ENCODE data around the gene DACT3. TPM values are rescaled to one million over a fixed set of nuclear protein-coding genes. Genes with fewer than 3 reads are reported as not detected.

DACT3 gene
- polyA plus RNA-seq (2013, experiment 1 of 2) = 6.5 TPM
- 6.5 TPM for polyA plus RNA-seq (2013, experiment 2 of 2)

GRCh38 chr19:46661020-46661731 is at the start of gene DACT3:
Gene DACT3 (minus strand): TSS chr19:46661182. CDS start chr19:46661064, 118 bp downstream.
- Histone ChIP-seq H3K36me3 (replicated peaks in 1 of 2; ENCODE audit: control insufficient read depth in 2 of 2, insufficient read depth in 2 of 2, low read length in 2 of 2) (no peaks in the 10 kb centered on the region), H3K27me3 (ENCODE audit: control insufficient read depth in 3 of 3, insufficient read depth in 3 of 3, low read depth in 1 of 3, low read length in 3 of 3) (no peaks in the 10 kb centered on the region), H3K27ac (replicated peaks; ENCODE audit: low read length) (peak within 1 kb of the TSS; percentile 3)

GRCh38 chr19:46710687-46711086 is 49.7 kb upstream of the DACT3 start:
- Histone ChIP-seq H3K9ac (ENCODE audit: low read depth, low read length, poor library complexity) (no peak overlapping the region), H3K18ac (ENCODE audit: low read length) (peak overlapping the region; percentile 71), H3K4me1 (ENCODE audit: control insufficient read depth in 2 of 2, insufficient read depth in 1 of 2, low read depth in 1 of 2, low read length in 2 of 2) (peaks cover 5 to 7% of the 10 kb centered on the region in 2 donors), H2BK5ac (ENCODE audit: low read length) (peak overlapping the region; percentile 24), H3K4me3 (ENCODE audit: low read length in 2 of 2) (no peak overlapping the region), H4K91ac (ENCODE audit: low read depth, low read length, poor library complexity) (no peak overlapping the region), H3K14ac (ENCODE audit: low read length) (no peak overlapping the region), H3K23ac (ENCODE audit: low read depth, low read length, poor library complexity) (no peak overlapping the region), H3K79me1 (ENCODE audit: low read depth, low read length) (peaks cover 9% of the 10 kb centered on the region), H4K8ac (ENCODE audit: low read depth, low read length) (peak overlapping the region; percentile 23), H3K4ac (ENCODE audit: low read length) (no peak overlapping the region), H2BK15ac (ENCODE audit: low read length) (no peak overlapping the region), H2AFZ (ENCODE audit: low read length) (no peak overlapping the region), H2AK5ac (ENCODE audit: low read depth, low read length) (no peak overlapping the region), H2BK120ac (ENCODE audit: low read depth, low read length) (no peak overlapping the region), H3K9me3 (replicated peaks in 1 of 2; ENCODE audit: control insufficient read depth in 2 of 2, insufficient read depth in 1 of 2, low read depth in 1 of 2, low read length in 2 of 2) (peaks cover 0 to 3% of the 10 kb centered on the region in 2 donors), H3K4me2 (ENCODE audit: insufficient read depth, low read length, poor library complexity, severe bottlenecking) (no peak overlapping the region), H3K36me3 (replicated peaks in 1 of 2; ENCODE audit: control insufficient read depth in 2 of 2, insufficient read depth in 2 of 2, low read length in 2 of 2) (peaks cover 16 to 54% of the 10 kb centered on the region in 2 donors), H2BK12ac (ENCODE audit: low read length) (no peak overlapping the region), H3K27ac (replicated peaks; ENCODE audit: low read length) (no peak overlapping the region), H3K27me3 (ENCODE audit: control insufficient read depth in 3 of 3, insufficient read depth in 3 of 3, low read depth in 1 of 3, low read length in 3 of 3) (no peaks in the 10 kb centered on the region)
- WGBS, 2 donors (ENCODE audit: extremely low coverage in 2 of 2, insufficient read length in 2 of 2, insufficient replicate concordance in 1 of 2) = no CpG with 5 or more reads among the region's 25 CpGs
- DNase-seq (ENCODE audit: low spot score) = no peak

More at GRCh38 chr19:46661020-46661731, at the start of gene DACT3:
- DNase-seq (ENCODE audit: low spot score) = peak; percentile 100
- H3K4me2 ChIP-seq (ENCODE audit: insufficient read depth, low read length, poor library complexity, severe bottlenecking) = peak within 1 kb of the TSS; percentile 92
- no peak within 1 kb of the TSS for H2BK15ac ChIP-seq (ENCODE audit: low read length)
- no peaks in the 10 kb centered on the region for H3K9me3 ChIP-seq (replicated peaks in 1 of 2; ENCODE audit: control insufficient read depth in 2 of 2, insufficient read depth in 1 of 2, low read depth in 1 of 2, low read length in 2 of 2)
- H3K4me1 ChIP-seq (ENCODE audit: control insufficient read depth in 2 of 2, insufficient read depth in 1 of 2, low read depth in 1 of 2, low read length in 2 of 2) = peaks cover 12 to 23% of the 10 kb centered on the region in 2 donors
- peak within 1 kb of the TSS; percentile 94 for H2AFZ ChIP-seq (ENCODE audit: low read length)
- H3K79me1 ChIP-seq (ENCODE audit: low read depth, low read length) = no peaks in the 10 kb centered on the region
- H3K18ac ChIP-seq (ENCODE audit: low read length) = peak within 1 kb of the TSS; percentile 83
- peak within 1 kb of the TSS; percentile 79 for H3K9ac ChIP-seq (ENCODE audit: low read depth, low read length, poor library complexity)
- H3K4ac ChIP-seq (ENCODE audit: low read length) = no peak within 1 kb of the TSS
- peak within 1 kb of the TSS; percentile 78 for H2BK5ac ChIP-seq (ENCODE audit: low read length)
- H2BK120ac ChIP-seq (ENCODE audit: low read depth, low read length) = no peak within 1 kb of the TSS
- no CpG with 5 or more reads among the region's 61 CpGs for WGBS, 2 donors (ENCODE audit: extremely low coverage in 2 of 2, insufficient read length in 2 of 2, insufficient replicate concordance in 1 of 2)
- H4K8ac ChIP-seq (ENCODE audit: low read depth, low read length) = no peak within 1 kb of the TSS
- peak within 1 kb of the TSS; percentile 63 for H2BK12ac ChIP-seq (ENCODE audit: low read length)
- H3K23ac ChIP-seq (ENCODE audit: low read depth, low read length, poor library complexity) = peak within 1 kb of the TSS; percentile 6
- peak within 1 kb of the TSS; percentile 76 to 86 for H3K4me3 ChIP-seq (ENCODE audit: low read length in 2 of 2)
- no peak within 1 kb of the TSS for H4K91ac ChIP-seq (ENCODE audit: low read depth, low read length, poor library complexity)
- H3K14ac ChIP-seq (ENCODE audit: low read length) = no peak within 1 kb of the TSS
- peak within 1 kb of the TSS; percentile 64 for H2AK5ac ChIP-seq (ENCODE audit: low read depth, low read length)

DNA sequence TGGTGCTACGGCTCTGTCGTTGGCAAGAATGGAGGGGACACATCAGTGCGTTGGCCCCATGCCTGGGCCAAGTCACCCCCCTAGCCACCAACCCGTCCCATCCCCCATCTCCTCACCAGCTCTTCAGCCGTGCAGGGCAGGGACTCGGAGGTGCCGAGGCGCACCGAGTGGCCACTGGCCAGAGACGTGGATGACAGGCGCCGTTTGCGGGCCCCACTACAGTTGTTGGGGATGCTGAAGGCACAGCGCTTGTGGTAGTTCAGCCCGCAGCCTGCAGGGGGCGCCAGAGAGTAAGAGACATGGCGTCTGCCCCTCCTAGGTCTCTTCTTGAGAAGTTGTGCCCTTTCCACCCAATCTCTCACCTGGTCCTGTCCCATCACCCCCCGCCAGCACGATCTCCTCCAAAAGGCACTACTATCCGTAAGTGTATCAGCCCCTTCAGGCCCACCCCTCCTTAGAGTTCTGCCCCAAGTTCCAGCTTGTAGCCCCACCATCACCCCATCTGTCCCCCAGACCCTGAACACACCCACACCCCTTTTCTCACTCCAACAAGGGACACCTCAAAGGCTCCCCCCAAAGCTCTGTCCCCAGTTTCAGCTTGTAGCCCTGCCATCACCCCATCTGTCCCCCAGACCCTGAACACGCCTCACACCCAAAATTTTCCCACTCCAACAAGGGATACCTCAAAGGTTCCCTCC is 43.5 kb upstream of the DACT3 start:
- no peak overlapping the region for H2BK12ac ChIP-seq (ENCODE audit: low read length)
- H3K9ac ChIP-seq (ENCODE audit: low read depth, low read length, poor library complexity) = peak overlapping the region; percentile 22
- H2BK5ac ChIP-seq (ENCODE audit: low read length) = no peak overlapping the region
- H3K18ac ChIP-seq (ENCODE audit: low read length) = no peak overlapping the region
- H3K36me3 ChIP-seq (replicated peaks in 1 of 2; ENCODE audit: control insufficient read depth in 2 of 2, insufficient read depth in 2 of 2, low read length in 2 of 2) = peaks cover 35 to 80% of the 10 kb centered on the region in 2 donors
- no peak overlapping the region for H3K4me2 ChIP-seq (ENCODE audit: insufficient read depth, low read length, poor library complexity, severe bottlenecking)
- no peaks in the 10 kb centered on the region for H3K4me1 ChIP-seq (ENCODE audit: control insufficient read depth in 2 of 2, insufficient read depth in 1 of 2, low read depth in 1 of 2, low read length in 2 of 2)
- H4K8ac ChIP-seq (ENCODE audit: low read depth, low read length) = no peak overlapping the region
- no CpG with 5 or more reads among the region's 21 CpGs for WGBS, 2 donors (ENCODE audit: extremely low coverage in 2 of 2, insufficient read length in 2 of 2, insufficient replicate concordance in 1 of 2)
- H3K14ac ChIP-seq (ENCODE audit: low read length) = no peak overlapping the region
- H3K27ac ChIP-seq (replicated peaks; ENCODE audit: low read length) = no peak overlapping the region
- H4K91ac ChIP-seq (ENCODE audit: low read depth, low read length, poor library complexity) = no peak overlapping the region
- no peak overlapping the region for H2BK15ac ChIP-seq (ENCODE audit: low read length)
- H3K4ac ChIP-seq (ENCODE audit: low read length) = no peak overlapping the region
- peak overlapping the region in 1 of 2 donors; percentile 70 for H3K4me3 ChIP-seq (ENCODE audit: low read length in 2 of 2)
- H2AK5ac ChIP-seq (ENCODE audit: low read depth, low read length) = no peak overlapping the region
- no peaks in the 10 kb centered on the region for H3K9me3 ChIP-seq (replicated peaks in 1 of 2; ENCODE audit: control insufficient read depth in 2 of 2, insufficient read depth in 1 of 2, low read depth in 1 of 2, low read length in 2 of 2)
- H2AFZ ChIP-seq (ENCODE audit: low read length) = no peak overlapping the region
- no peaks in the 10 kb centered on the region for H3K79me1 ChIP-seq (ENCODE audit: low read depth, low read length)
- DNase-seq (ENCODE audit: low spot score) = no peak
- no peak overlapping the region for H2BK120ac ChIP-seq (ENCODE audit: low read depth, low read length)
- no peaks in the 10 kb centered on the region for H3K27me3 ChIP-seq (ENCODE audit: control insufficient read depth in 3 of 3, insufficient read depth in 3 of 3, low read depth in 1 of 3, low read length in 3 of 3)
- peak overlapping the region; percentile 25 for H3K23ac ChIP-seq (ENCODE audit: low read depth, low read length, poor library complexity)

- no CpG with 5 or more reads among the region's 13 CpGs for WGBS, 2 donors (ENCODE audit: extremely low coverage in 2 of 2, insufficient read length in 2 of 2, insufficient replicate concordance in 1 of 2)
- Histone ChIP-seq H3K9me3 (replicated peaks in 1 of 2; ENCODE audit: control insufficient read depth in 2 of 2, insufficient read depth in 1 of 2, low read depth in 1 of 2, low read length in 2 of 2) (no peaks in the 10 kb centered on the region), H3K27me3 (ENCODE audit: control insufficient read depth in 3 of 3, insufficient read depth in 3 of 3, low read depth in 1 of 3, low read length in 3 of 3) (no peaks in the 10 kb centered on the region), H3K4ac (ENCODE audit: low read length) (no peak overlapping the region), H3K14ac (ENCODE audit: low read length) (no peak overlapping the region), H3K9ac (ENCODE audit: low read depth, low read length, poor library complexity) (no peak overlapping the region), H3K4me1 (ENCODE audit: control insufficient read depth in 2 of 2, insufficient read depth in 1 of 2, low read depth in 1 of 2, low read length in 2 of 2) (peaks cover 0 to 6% of the 10 kb centered on the region in 2 donors), H2BK12ac (ENCODE audit: low read length) (no peak overlapping the region), H2BK15ac (ENCODE audit: low read length) (no peak overlapping the region), H3K27ac (replicated peaks; ENCODE audit: low read length) (no peak overlapping the region), H3K23ac (ENCODE audit: low read depth, low read length, poor library complexity) (no peak overlapping the region), H3K4me3 (ENCODE audit: low read length in 2 of 2) (no peak overlapping the region), H3K4me2 (ENCODE audit: insufficient read depth, low read length, poor library complexity, severe bottlenecking) (no peak overlapping the region), H4K91ac (ENCODE audit: low read depth, low read length, poor library complexity) (no peak overlapping the region), H3K18ac (ENCODE audit: low read length) (no peak overlapping the region), H3K36me3 (replicated peaks in 1 of 2; ENCODE audit: control insufficient read depth in 2 of 2, insufficient read depth in 2 of 2, low read length in 2 of 2) (peaks cover 44 to 79% of the 10 kb centered on the region in 2 donors), H2AK5ac (ENCODE audit: low read depth, low read length) (no peak overlapping the region), H2AFZ (ENCODE audit: low read length) (no peak overlapping the region), H3K79me1 (ENCODE audit: low read depth, low read length) (no peaks in the 10 kb centered on the region), H4K8ac (ENCODE audit: low read depth, low read length) (no peak overlapping the region), H2BK5ac (ENCODE audit: low read length) (no peak overlapping the region), H2BK120ac (ENCODE audit: low read depth, low read length) (no peak overlapping the region)
- DNase-seq (ENCODE audit: low spot score) = no peak
These were observed 39.7 kb upstream of the DACT3 start for GRCh38 chr19:46700704-46701103.
